ENCODE results near the gene SRD5A2. TPM values are rescaled to one million over a fixed set of nuclear protein-coding genes. Genes with fewer than 3 reads are reported as not detected.

Gene SRD5A2
- total RNA-seq, 1 experiment from 2014 or later = not detected

GRCh38 chr2:31528823-31529222, 51.9 kb downstream of the SRD5A2 start:
- no peak for TF ChIP-seq SRF (IDR thresholded peaks at IDR 0.05; ENCODE audit: low read depth)
- TF ChIP-seq EZH2phosphoT487 (IDR thresholded peaks at IDR 0.05; ENCODE audit: borderline replicate concordance) = no peak
- no peak for TF ChIP-seq EGR1 (IDR thresholded peaks at IDR 0.05; ENCODE audit: low read depth)
- TF ChIP-seq SP1 (IDR thresholded peaks at IDR 0.05; ENCODE audit: low read depth) = no peak
- TF ChIP-seq CBX3 (IDR thresholded peaks at IDR 0.05; ENCODE audit: low read depth) = no peak
- no peak for TF ChIP-seq RAD21 (IDR thresholded peaks at IDR 0.05; ENCODE audit: low read depth)
- TF ChIP-seq CTCF (IDR thresholded peaks at IDR 0.05 in 2 of 3, conservative IDR thresholded peaks at IDR 0.05 in 1 of 3; ENCODE audit: borderline replicate concordance in 1 of 3, insufficient read depth in 1 of 3, low read depth in 2 of 3, low read length in 2 of 3) = no peak
- no peak overlapping the region for H3K4me2 ChIP-seq (ENCODE audit: low read length)
- no peaks in the 10 kb centered on the region for H3K79me2 ChIP-seq (ENCODE audit: insufficient read depth, low read length)
- no peaks in the 10 kb centered on the region for H3K4me1 ChIP-seq (ENCODE audit: control insufficient read depth in 1 of 2, insufficient read depth in 2 of 2, low read length in 2 of 2)
- ChIA-PET RAD21 (ENCODE audit: low non-redundant PET in 1 of 2, low total read pairs in 2 of 2, uncharacterized antibody in 2 of 2, unreplicated experiment in 2 of 2) (no interaction called here), POLR2A (no interaction called here), CTCF (no interaction called here)
- no peak overlapping the region for H3K27ac ChIP-seq (ENCODE audit: low read depth, low read length)
- no peak overlapping the region for H2AFZ ChIP-seq (ENCODE audit: low read depth, low read length, poor library complexity, severe bottlenecking)
- no peaks in the 10 kb centered on the region for H3K9me2 ChIP-seq (ENCODE audit: insufficient read depth)
- H3K9me3 ChIP-seq (ENCODE audit: control insufficient read depth in 1 of 2, insufficient read depth in 1 of 2, low read depth in 1 of 2, low read length in 2 of 2) = no peaks in the 10 kb centered on the region
- no peak overlapping the region for H3K4me3 ChIP-seq (replicated peaks in 1 of 2; ENCODE audit: low read depth in 1 of 2, low read length in 2 of 2)
- no peaks in the 10 kb centered on the region for H3K36me3 ChIP-seq (ENCODE audit: control insufficient read depth in 1 of 2, insufficient read depth in 2 of 2, low read length in 2 of 2)
- ATAC-seq (no peak), DNase-seq (ENCODE audit: low read depth, low spot score) (no peak)
- no peaks in the 10 kb centered on the region for H4K20me1 ChIP-seq (ENCODE audit: insufficient read depth)
- no peak overlapping the region for H3K9ac ChIP-seq (ENCODE audit: low read length)
- BruUV-seq (replicated peaks) = no TSS peak
- intact Hi-C loops (cut with micrococcal nuclease) = no loop called here
- peaks cover 29% of the 10 kb centered on the region; the same call in 1 of the 2 replicates for H3K27me3 ChIP-seq (ENCODE audit: insufficient read depth, low read length)

- Histone ChIP-seq H3K4me3 (replicated peaks in 1 of 2; ENCODE audit: low read depth in 1 of 2, low read length in 2 of 2) (no peak overlapping the region), H3K9me3 (ENCODE audit: control insufficient read depth in 1 of 2, insufficient read depth in 1 of 2, low read depth in 1 of 2, low read length in 2 of 2) (no peaks in the 10 kb centered on the region), H3K4me2 (ENCODE audit: low read length) (no peak overlapping the region), H3K36me3 (ENCODE audit: control insufficient read depth in 1 of 2, insufficient read depth in 2 of 2, low read length in 2 of 2) (no peaks in the 10 kb centered on the region), H3K27ac (ENCODE audit: low read depth, low read length) (no peak overlapping the region), H3K4me1 (ENCODE audit: control insufficient read depth in 1 of 2, insufficient read depth in 2 of 2, low read length in 2 of 2) (no peaks in the 10 kb centered on the region), H3K9me2 (ENCODE audit: insufficient read depth) (no peaks in the 10 kb centered on the region), H3K79me2 (ENCODE audit: insufficient read depth, low read length) (no peaks in the 10 kb centered on the region), H3K27me3 (ENCODE audit: insufficient read depth, low read length) (peaks cover 38% of the 10 kb centered on the region), H3K9ac (ENCODE audit: low read length) (no peak overlapping the region), H4K20me1 (ENCODE audit: insufficient read depth) (no peaks in the 10 kb centered on the region), H2AFZ (ENCODE audit: low read depth, low read length, poor library complexity, severe bottlenecking) (no peak overlapping the region)
- no TSS peak for BruUV-seq (replicated peaks)
- ChIA-PET POLR2A (no interaction called here), CTCF (no interaction called here), RAD21 (ENCODE audit: low non-redundant PET in 1 of 2, low total read pairs in 2 of 2, uncharacterized antibody in 2 of 2, unreplicated experiment in 2 of 2) (no interaction called here)
- no peak for DNase-seq (ENCODE audit: low read depth, low spot score)
- intact Hi-C loops (cut with micrococcal nuclease) = no loop called here
- ATAC-seq = no peak
- TF ChIP-seq POLR2A (IDR thresholded peaks at IDR 0.05; ENCODE audit: borderline replicate concordance, extremely low read depth, insufficient read depth, insufficient read length) = no peak
- no peak for TF ChIP-seq EZH2 (IDR thresholded peaks at IDR 0.05)
- TF ChIP-seq ELF1 (IDR thresholded peaks at IDR 0.05; ENCODE audit: borderline replicate concordance, low read depth) = no peak
- TF ChIP-seq REST (IDR thresholded peaks at IDR 0.05; ENCODE audit: low read depth) = no peak
- no peak for TF ChIP-seq EZH2phosphoT487 (IDR thresholded peaks at IDR 0.05; ENCODE audit: borderline replicate concordance)
- TF ChIP-seq SIN3A (IDR thresholded peaks at IDR 0.05; ENCODE audit: low read depth) = no peak
- no peak for TF ChIP-seq ATF3 (IDR thresholded peaks at IDR 0.05)
- no peak for TF ChIP-seq MAX (IDR thresholded peaks at IDR 0.05)
- no peak for TF ChIP-seq ZNF274 (IDR thresholded peaks at IDR 0.05; ENCODE audit: low read depth, low read length)
These were observed 53.6 kb downstream of the SRD5A2 start for GRCh38 chr2:31526946-31527732.

Measured in HCT116 (cell line).